Activated T-cell treated with anti-CD3 and anti-CD28 coated beads, Interleukin-2, amount 50 U/mL, for 4 hours (primary cell): ENCODE results near the gene GSTM3. TPM values are rescaled to one million over a fixed set of nuclear protein-coding genes. Genes with fewer than 3 reads are reported as not detected.
A peak's percentile ranks its signal among the peaks of the same experiment; 100 is the strongest.
"Not testable (repeated sequence)": the region's sequence is repeated elsewhere in the genome, so short reads cannot be mapped to it uniquely, and the experiment has no call there.

Source experiments
- ATAC-seq, 2 donors: fragments of 200-7000 bp; cut with Tn5 transposase; one replicate each; pipeline ENCODE4 v1.10.0; 2021
- DNase-seq: peaks from one replicate; pipeline ENCODE4 v3.0.0-alpha.2; 2020
- H3K27me3 Mint-ChIP-seq: one replicate; pipeline ENCODE4 v1.8.0; 2021; ENCODE audit warnings: low read depth, mixed read lengths
- H3K36me3 Mint-ChIP-seq: one replicate; pipeline ENCODE4 v1.8.0; 2022; ENCODE audit warnings: mixed read lengths; ENCODE audit not compliant: insufficient read depth
- H3K4me1 Mint-ChIP-seq: one replicate; pipeline ENCODE4 v1.8.0; 2021; ENCODE audit warnings: low read depth, mixed read lengths
- H3K4me3 Mint-ChIP-seq: one replicate; pipeline ENCODE4 v1.8.0; 2021; ENCODE audit warnings: mild to moderate bottlenecking, moderate library complexity, mixed read lengths
- H3K9me3 Mint-ChIP-seq: one replicate; pipeline ENCODE4 v1.8.0; 2021; ENCODE audit warnings: mixed read lengths
- total RNA-seq, 3 donors: library from RNA; stranded (reverse); gene quantifications; one replicate each; pipeline ENCODE4 v1.2.1, GENCODE V29; 2021

GSTM3 gene
- total RNA-seq, 3 donors from 2014 or later = 11.5 to 21.6 (median 11.7) TPM

- no peak for DNase-seq
- Mint-ChIP-seq H3K9me3 (no peaks in the 10 kb centered on the region), H3K27me3 (peaks cover 29% of the 10 kb centered on the region), H3K4me3 (no peak overlapping the region), H3K4me1 (no peaks in the 10 kb centered on the region), H3K36me3 (no peaks in the 10 kb centered on the region)
- ATAC-seq = no peak
These were observed 24.2 kb downstream of the GSTM3 start for GRCh38 chr1:109716570-109717090.

GRCh38 chr1:109716121-109716520 is 24.7 kb downstream of the GSTM3 start:
- Mint-ChIP-seq H3K4me1 (no peaks in the 10 kb centered on the region), H3K27me3 (peaks cover 29% of the 10 kb centered on the region), H3K4me3 (no peak overlapping the region), H3K36me3 (no peaks in the 10 kb centered on the region), H3K9me3 (no peaks in the 10 kb centered on the region)
- DNase-seq = no peak
- ATAC-seq = no peak

- Mint-ChIP-seq H3K36me3 (no peaks in the 10 kb centered on the region), H3K4me1 (no peaks in the 10 kb centered on the region), H3K4me3 (no peak overlapping the region), H3K9me3 (no peaks in the 10 kb centered on the region), H3K27me3 (peaks cover 29% of the 10 kb centered on the region)
- no peak for ATAC-seq
- DNase-seq = no peak
These were observed 26.0 kb downstream of the GSTM3 start for GRCh38 chr1:109714661-109715372.

- Mint-ChIP-seq H3K9me3 (peaks cover 10% of the 10 kb centered on the region), H3K4me3 (no peak overlapping the region), H3K27me3 (peaks cover 29% of the 10 kb centered on the region), H3K36me3 (peaks cover 5% of the 10 kb centered on the region), H3K4me1 (no peaks in the 10 kb centered on the region)
- DNase-seq = no peak
- ATAC-seq = no peak
These were observed 27.2 kb downstream of the GSTM3 start for GRCh38 chr1:109713636-109714035.

GRCh38 chr1:109712321-109712864 is 28.4 kb downstream of the GSTM3 start:
- Mint-ChIP-seq H3K4me3 (no peak overlapping the region), H3K36me3 (peaks cover 8% of the 10 kb centered on the region), H3K4me1 (no peaks in the 10 kb centered on the region), H3K9me3 (peaks cover 17% of the 10 kb centered on the region), H3K27me3 (peaks cover 27% of the 10 kb centered on the region)
- ATAC-seq (no peak), DNase-seq (no peak)

- H3K4me3 Mint-ChIP-seq = peak within 1 kb of the TSS; percentile 72
- peaks cover 24% of the 10 kb centered on the region for H3K27me3 Mint-ChIP-seq
- H3K36me3 Mint-ChIP-seq = peaks cover 11% of the 10 kb centered on the region
- peak; percentile 71 to 72 for ATAC-seq
- H3K9me3 Mint-ChIP-seq = peaks cover 17% of the 10 kb centered on the region
- not testable (repeated sequence) for H3K4me1 Mint-ChIP-seq, DNase-seq
These were observed 29.1 kb downstream of the GSTM3 start, which contains the start of gene GSTM5 for GRCh38 chr1:109711593-109712320. TSS of gene GSTM5 (plus strand) at chr1:109712251. CDS start at chr1:109712313, 62 bp downstream.

GRCh38 chr1:109709822-109710221 is 31.0 kb downstream of the GSTM3 start:
- DNase-seq, H3K4me1 Mint-ChIP-seq, H3K4me3 Mint-ChIP-seq, ATAC-seq: not testable (repeated sequence)
- Mint-ChIP-seq H3K27me3 (peaks cover 22% of the 10 kb centered on the region), H3K9me3 (peaks cover 17% of the 10 kb centered on the region), H3K36me3 (peaks cover 11% of the 10 kb centered on the region)

GRCh38 chr1:109708949-109709348 is 31.9 kb downstream of the GSTM3 start:
- Mint-ChIP-seq H3K9me3 (peaks cover 17% of the 10 kb centered on the region), H3K27me3 (peaks cover 17% of the 10 kb centered on the region), H3K36me3 (peaks cover 14% of the 10 kb centered on the region)
- DNase-seq, ATAC-seq, H3K4me3 Mint-ChIP-seq, H3K4me1 Mint-ChIP-seq: not testable (repeated sequence)

- ATAC-seq (no peak), DNase-seq (no peak)
- Mint-ChIP-seq H3K36me3 (peaks cover 14% of the 10 kb centered on the region), H3K4me3 (no peak overlapping the region), H3K4me1 (no peaks in the 10 kb centered on the region), H3K27me3 (no peaks in the 10 kb centered on the region), H3K9me3 (peaks cover 21% of the 10 kb centered on the region)
These were observed 35.4 kb downstream of the GSTM3 start for GRCh38 chr1:109705411-109705810.

GRCh38 chr1:109704173-109704572 is 36.7 kb downstream of the GSTM3 start:
- Mint-ChIP-seq H3K9me3 (peaks cover 17% of the 10 kb centered on the region), H3K27me3 (no peaks in the 10 kb centered on the region), H3K4me1 (no peaks in the 10 kb centered on the region), H3K4me3 (no peak overlapping the region), H3K36me3 (peaks cover 11% of the 10 kb centered on the region)
- ATAC-seq = no peak
- DNase-seq = no peak

GRCh38 chr1:109702940-109703339 is 37.9 kb downstream of the GSTM3 start:
- not testable (repeated sequence) for ATAC-seq, H3K36me3 Mint-ChIP-seq, H3K27me3 Mint-ChIP-seq, H3K9me3 Mint-ChIP-seq, H3K4me1 Mint-ChIP-seq, H3K4me3 Mint-ChIP-seq, DNase-seq

- H3K4me1 Mint-ChIP-seq, H3K9me3 Mint-ChIP-seq, H3K36me3 Mint-ChIP-seq, ATAC-seq, H3K4me3 Mint-ChIP-seq, H3K27me3 Mint-ChIP-seq, DNase-seq: not testable (repeated sequence)
These were observed 43.0 kb downstream of the GSTM3 start for GRCh38 chr1:109697861-109698260.

- H3K4me1 Mint-ChIP-seq = no peaks in the 10 kb centered on the region
- H3K36me3 Mint-ChIP-seq = no peaks in the 10 kb centered on the region
- DNase-seq (no peak), ATAC-seq (no peak)
- H3K9me3 Mint-ChIP-seq = no peaks in the 10 kb centered on the region
- no peaks in the 10 kb centered on the region for H3K27me3 Mint-ChIP-seq
- H3K4me3 Mint-ChIP-seq = no peak overlapping the region
These were observed 43.8 kb downstream of the GSTM3 start for GRCh38 chr1:109697066-109697465.

GRCh38 chr1:109695138-109695537 is 45.7 kb downstream of the GSTM3 start:
- not testable (repeated sequence) for H3K9me3 Mint-ChIP-seq, H3K36me3 Mint-ChIP-seq, H3K4me3 Mint-ChIP-seq, H3K27me3 Mint-ChIP-seq, DNase-seq, ATAC-seq, H3K4me1 Mint-ChIP-seq
